Activated CD4-positive, alpha-beta T cell treated with anti-CD3 and anti-CD28 coated beads, Interleukin-2, amount 50 U/mL, for 24 hours (primary cell): Measurements from ENCODE around the gene POLRMT.

Experiments used
- DNase-seq, 2 donors: peaks; one replicate each; pipeline ENCODE4 v3.0.0-alpha.2; 2020; ENCODE audit warnings: low read depth in 1 of 2, low spot score in 1 of 2

Gene POLRMT

DNA sequence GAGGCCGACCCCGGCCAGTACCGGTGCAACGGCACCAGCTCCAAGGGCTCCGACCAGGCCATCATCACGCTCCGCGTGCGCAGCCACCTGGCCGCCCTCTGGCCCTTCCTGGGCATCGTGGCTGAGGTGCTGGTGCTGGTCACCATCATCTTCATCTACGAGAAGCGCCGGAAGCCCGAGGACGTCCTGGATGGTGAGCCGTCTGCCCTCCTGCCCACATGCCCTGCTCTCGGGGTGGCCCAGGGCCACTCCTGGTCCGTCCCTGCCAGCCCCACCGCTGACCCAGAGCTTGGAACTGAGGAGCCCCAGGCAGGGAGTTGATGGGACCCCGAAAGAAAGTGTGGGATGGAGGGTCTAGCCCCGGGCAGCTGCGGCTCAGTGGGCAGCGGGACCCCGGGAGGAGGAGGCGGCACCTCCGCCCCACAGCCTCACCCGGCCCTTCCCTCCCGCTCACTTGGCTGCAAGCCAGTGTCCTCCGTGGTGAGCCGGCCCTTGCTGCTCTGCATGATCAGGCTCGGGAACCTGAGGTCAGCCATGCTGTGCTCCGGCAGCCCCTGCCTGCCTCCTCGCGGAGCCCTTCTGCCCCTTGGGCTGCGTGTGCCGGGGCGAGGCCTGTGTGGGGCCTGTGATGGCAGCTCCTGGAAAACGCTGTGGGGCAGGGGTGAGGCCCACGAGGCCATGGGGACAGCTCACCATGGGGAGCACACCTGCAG is 51.8 kb downstream of the POLRMT start:
- DNase-seq: no peak

DNA sequence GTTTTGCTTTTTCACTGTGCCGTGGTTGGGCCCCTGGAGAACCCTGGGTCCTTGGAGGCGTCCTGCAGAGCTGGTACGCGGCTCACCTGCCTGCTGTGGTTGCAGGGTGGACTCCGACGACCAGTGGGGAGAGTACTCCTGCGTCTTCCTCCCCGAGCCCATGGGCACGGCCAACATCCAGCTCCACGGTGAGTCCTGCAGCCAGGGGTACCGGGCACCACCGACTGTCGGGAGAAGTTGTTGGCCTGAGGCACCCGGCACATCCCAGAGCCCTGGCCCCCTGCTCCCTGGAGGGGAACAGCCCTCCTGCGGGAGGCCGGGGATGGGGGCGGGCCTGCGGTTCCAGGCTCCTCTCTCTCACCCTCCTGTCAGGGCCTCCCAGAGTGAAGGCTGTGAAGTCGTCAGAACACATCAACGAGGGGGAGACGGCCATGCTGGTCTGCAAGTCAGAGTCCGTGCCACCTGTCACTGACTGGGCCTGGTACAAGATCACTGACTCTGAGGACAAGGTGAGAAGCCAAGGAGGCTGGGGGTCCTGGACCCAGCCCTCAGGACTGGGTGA is 53.0 kb downstream of the POLRMT start:
- no peak for DNase-seq

- no peak for DNase-seq
Observed at GRCh38 chr19:579842-580155, 53.5 kb downstream of the POLRMT start.

- DNase-seq: no peak
Observed at GRCh38 chr19:579111-579841, 54.1 kb downstream of the POLRMT start.

DNA sequence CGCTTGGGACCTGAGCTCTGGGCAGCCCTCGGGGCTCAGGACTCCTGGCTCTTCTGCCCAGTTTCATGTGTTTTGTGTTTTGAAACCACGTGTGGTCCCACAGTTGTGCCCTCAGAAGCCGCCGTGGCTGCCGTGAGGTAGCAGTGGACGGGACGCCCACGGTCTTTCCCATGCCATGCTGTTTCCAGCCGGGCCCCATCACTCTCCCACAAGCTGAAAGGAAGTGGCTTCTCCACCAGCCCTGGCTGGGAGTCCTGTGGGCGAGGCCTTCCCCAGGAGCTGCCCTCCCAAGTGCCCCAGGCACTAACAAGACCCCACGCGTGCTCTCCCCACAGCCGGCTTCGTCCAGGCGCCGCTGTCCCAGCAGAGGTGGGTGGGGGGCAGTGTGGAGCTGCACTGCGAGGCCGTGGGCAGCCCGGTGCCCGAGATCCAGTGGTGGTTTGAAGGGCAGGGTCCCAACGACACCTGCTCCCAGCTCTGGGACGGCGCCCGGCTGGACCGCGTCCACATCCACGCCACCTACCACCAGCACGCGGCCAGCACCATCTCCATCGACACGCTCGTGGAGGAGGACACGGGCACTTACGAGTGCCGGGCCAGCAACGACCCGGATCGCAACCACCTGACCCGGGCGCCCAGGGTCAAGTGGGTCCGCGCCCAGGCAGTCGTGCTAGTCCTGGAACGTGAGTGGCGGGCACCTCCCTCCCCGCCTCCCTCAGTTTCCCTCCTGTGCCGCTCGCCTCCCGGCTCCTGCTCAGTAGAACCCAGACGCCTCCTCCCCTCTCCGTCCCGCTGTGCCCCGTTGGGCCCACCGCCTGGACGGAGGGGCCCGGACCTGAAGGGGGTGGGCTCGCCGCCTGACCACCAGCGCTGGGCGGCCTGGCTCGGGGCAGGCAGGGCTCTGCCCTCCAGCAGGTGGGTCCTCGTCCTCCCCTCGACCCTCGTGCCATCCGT is 55.6 kb downstream of the POLRMT start:
- DNase-seq: no peak

- DNase-seq: no peak
Observed at GRCh38 chr19:576768-577438, 56.4 kb downstream of the POLRMT start.

DNA sequence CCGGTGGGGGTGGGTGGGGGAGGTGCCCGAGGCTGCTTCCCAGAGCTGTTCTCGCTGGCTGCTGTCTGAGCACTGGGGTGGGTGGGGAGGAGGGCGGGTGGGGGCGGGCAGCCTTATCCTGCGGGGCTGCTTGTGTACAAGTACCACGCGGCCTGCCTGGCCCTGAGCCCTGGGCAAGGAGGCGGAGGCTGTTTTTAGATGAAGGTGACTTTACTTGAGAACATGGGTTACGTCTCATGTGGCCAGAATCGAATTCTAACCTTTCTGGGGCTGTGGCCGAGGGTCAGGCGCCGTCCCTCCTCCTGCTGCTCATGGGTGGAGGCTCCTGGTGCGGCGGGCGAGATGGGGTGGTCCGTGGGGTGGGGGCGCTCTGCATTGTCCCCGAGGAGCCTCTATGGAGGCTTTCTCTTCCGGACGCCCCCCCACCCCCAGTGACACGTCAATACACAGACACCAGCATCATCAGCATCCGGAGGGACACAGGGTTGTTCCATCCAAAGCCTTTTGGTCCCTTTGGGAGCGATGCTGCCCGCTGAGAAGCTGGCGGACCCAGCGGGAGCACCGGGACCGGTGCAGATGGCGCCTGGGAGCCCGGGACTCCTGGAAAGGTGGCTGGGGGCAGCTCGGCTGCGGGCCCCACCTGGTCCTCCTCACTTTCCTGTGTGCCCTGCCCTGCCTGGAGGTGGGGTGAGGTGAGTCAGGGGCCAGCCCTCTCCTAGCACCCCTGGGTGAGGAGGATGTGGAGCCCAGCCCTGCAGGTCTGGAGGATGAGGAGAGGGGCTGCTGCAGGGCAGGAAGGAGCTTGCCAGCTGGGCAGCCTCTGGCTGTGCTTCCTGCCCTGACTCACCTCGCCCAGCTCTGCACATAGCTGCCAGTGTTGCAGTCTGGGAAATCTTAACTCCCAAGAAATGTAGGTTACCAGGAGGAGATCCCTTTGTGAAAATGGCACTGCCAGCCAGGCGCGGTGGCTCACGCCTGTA is 57.5 kb downstream of the POLRMT start:
- no peak for DNase-seq

DNA sequence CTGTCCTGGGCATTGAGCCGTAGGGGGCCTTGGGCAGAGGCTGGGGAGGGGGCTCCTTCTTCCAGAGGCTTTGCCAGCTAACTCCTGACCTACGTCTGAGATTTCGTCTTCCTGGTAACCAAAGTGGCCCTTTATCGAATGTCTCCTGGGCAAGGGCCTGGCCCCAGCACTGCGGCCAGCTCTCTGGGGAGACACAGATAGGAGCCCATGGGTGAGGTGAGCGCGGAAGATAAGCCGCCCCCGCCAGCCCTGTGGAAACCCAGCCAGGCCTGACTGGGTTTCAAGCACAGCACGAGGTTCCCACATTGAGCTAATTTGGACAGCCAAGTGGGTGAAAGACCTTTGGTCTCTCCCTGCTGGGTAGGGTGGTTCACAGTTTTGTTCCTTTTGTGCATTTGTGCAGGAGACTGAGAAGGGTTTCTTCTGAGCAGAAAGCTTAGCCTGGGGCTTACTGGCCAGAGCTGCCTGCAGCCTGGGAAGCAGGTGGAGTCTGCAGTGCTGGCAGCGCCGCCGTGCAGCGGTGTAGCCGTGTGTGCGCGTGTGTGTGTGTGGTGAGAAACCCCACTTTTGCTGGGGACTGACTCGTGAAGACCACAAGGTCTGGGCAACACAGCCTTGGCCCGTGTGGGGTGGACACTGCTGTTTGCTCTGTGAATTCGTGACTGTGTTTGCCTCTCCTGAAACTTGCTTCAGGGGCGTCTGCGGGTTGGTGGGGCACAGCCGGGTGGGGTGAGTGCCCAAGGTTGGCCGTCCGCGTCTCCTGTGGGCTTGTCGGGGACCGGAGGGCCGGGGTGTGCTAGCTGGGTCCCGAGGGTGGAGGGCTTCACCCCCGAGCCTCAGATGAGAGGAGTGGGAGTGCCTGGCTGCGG is 58.4 kb downstream of the POLRMT start:
- no peak for DNase-seq

DNA sequence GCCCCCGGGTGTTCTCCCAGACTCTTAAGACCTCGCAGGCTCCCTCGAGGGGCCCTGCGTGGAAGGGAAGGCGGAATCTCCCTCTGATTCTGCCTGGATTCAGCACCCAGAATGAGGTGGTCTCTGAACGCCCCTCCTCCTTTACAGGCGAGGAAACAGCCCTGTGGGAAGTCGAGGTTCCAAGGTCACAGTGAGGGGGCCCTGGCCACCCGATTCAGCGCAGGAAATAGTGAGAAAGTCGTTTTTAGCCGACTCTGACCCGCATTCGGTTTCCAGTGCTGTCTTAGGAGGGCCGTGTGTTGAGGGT is 59.9 kb downstream of the POLRMT start:
- no peak for DNase-seq

DNA sequence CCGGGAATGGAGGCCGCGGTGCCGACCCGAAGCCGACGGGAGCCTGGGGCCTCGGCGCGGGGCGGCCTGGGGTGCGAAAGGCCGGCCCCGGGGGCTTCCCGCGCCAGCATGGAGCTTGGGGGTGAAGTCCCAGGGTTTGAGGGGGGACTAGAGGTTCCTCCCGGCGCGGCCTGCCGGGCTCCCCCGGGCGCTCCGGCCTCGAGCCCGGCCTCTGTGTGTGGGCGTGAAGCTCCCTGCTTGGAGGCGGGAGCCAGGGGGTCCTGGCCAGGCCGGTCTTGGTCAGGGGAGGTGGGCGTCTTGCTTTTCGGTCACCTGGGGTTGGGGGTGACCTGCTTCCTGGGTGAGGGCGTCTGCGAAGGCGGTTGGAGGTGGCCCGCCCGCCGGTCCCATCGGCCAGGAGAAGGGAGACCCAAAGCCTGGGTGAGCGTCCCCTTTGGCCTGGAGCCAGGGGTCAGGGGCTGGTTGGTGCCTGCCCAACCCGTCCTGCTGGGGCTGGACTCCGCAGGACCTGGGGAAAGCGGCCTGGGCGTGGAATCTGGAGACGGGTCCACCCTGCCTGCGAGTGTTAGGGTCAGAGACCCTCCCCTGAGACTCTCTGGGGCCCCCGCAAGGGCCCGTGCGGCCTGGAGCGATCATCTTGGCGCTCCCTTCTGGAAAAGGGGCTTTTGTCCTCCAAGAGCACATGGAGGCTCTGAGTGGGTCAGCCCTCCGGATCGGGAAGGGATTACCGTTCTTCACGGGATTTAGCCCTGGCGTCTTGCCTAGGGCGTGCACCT is 60.4 kb downstream of the POLRMT start:
- DNase-seq: no peak

GRCh38 chr19:572140-572742 is 61.1 kb downstream of the POLRMT start, which contains the start of gene BSG:
TSS of gene BSG (plus strand) at chr19:572596. CDS start at chr19:572635, 39 bp downstream.
- peak; percentile 90 to 97 for DNase-seq

DNA sequence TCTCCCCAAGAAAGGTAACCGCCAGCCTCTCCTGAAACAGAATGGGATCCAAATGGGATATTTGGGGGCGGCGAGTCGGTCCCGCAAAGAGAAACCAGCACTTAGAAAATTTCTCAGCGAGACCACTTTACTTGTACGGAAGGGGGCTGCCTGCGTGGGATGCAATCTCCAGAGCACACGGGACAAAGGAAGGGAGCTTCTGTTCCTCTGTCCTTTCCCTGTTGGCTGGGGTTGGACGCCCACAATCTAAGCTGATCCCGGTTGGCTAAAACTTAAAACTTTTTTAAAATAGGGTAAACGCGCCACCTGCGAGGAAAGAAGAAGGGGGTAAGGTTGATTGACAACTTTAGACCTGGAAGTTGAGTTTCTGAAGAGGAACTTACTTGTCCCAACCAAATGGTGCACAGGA is 61.8 kb downstream of the POLRMT start:
- no peak for DNase-seq

- DNase-seq: peak in 1 of 2 donors; percentile 31
Observed at GRCh38 chr19:570937-571565, 62.3 kb downstream of the POLRMT start.

GRCh38 chr19:570251-570686 is 63.1 kb downstream of the POLRMT start:
- DNase-seq: no peak

DNA sequence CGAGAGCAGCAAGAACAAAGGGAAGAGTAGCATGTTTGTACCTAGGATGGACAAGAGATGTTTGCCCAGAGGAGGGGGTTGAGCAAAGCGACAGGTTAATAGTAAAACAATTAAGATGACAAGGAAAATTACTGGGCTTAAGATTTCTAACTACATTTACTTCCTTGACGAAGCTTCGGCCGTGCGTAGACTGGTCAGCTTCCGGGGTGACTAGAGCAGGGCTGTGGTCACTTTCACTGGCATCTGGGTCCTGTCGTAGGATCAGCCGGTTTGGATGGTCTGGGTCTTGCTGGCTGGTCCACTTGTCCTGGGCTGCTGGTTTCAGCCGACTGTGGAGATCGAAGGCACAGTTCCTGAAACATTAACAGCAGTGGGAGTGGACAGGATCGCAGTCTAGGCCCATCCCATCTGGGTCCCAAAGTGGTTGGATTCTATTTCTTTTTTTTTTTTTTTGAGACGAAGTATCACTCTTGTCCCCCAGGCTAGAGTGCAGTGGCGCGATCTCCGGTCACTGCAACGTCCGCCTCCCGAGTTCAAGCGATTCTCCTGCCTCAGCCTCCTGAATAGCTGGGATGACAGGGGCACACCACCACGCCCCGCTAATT is 65.9 kb downstream of the POLRMT start:
- no peak for DNase-seq
